HG03060 (cell line): ENCODE measurements around the gene RUNX2.

ENCODE experiments used
- ATAC-seq: cut with Tn5 transposase; IDR thresholded peaks from one replicate; pipeline ENCODE4 v1.9.1; 2021; ENCODE audit warnings: low read depth, moderate number of reproducible peaks; ENCODE audit not compliant: unreplicated experiment

RUNX2 gene

DNA sequence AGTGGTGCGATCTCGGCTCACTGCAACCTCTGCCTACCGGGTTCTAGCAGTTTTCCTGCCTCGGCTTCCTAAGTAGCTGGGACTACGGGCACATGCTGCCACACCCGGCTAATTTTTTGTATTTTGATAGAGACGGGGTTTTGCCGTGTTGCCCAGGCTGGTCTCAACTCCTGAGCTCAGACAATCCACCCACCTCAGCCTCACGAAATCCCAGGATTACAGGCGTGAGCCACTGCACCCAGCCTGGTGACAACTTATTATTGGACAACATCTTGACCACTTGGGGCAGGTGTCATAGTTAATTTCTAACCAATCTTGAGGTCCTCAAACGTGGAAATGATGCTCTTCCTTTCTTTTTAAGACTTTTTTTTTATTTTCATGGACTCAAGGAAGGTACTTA lies 383.9 kb downstream of the RUNX2 start:
- ATAC-seq: no peak

DNA sequence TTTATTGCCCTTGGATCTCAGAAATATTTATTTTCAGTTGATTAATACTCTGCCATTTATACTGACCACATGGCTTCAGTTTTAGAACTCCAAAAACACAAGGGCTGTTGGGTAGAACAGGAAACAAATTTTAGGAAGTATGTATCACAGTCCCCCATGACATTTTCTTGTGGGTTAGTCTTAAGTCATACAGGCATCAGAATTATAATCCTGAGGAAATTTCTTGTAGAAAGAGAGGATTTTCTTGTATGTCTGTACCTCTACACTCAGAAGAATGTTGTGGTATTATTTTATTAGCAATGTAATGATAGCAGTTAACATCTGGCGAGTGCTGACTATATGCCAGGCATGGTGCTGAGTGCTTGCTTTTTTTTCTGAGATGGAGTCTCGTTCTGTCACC lies 384.7 kb downstream of the RUNX2 start:
- no peak for ATAC-seq
